GM23338 (cell line): ENCODE measurements around the gene GRID2. TPM values are rescaled to one million over a fixed set of nuclear protein-coding genes. Genes with fewer than 3 reads are reported as not detected.

ENCODE experiments used
- ATAC-seq: fragments of 200-7000 bp; cut with Tn5 transposase; 3 replicates; pipeline ENCODE4 v1.9.1; 2020
- DNase-seq: peaks from one replicate; pipeline ENCODE4 v3.0.0-alpha.2; 2015; ENCODE audit warnings: low spot score
- H2AFZ ChIP-seq: fragments of 200-600 bp; sonication (generic); 2 replicates; pipeline ENCODE4 v1.8.0; 2016; ENCODE audit warnings: antibody characterized with exemption, mild to moderate bottlenecking, moderate library complexity
- H3F3A ChIP-seq: fragments of 200-600 bp; sonication (generic); replicated peaks from 2 replicates; pipeline ENCODE4 v1.8.0; 2017; ENCODE audit warnings: antibody characterized with exemption, mixed run types, low read depth
- H3K27ac ChIP-seq: fragments of 200-600 bp; sonication (generic); 2 replicates; pipeline ENCODE4 v1.6.1; 2016; ENCODE audit warnings: low read depth
- H3K27me3 ChIP-seq: fragments of 200-600 bp; sonication (generic); 2 replicates; pipeline ENCODE4 v1.8.0; 2016; ENCODE audit warnings: mild to moderate bottlenecking, mixed run types, moderate library complexity; ENCODE audit not compliant: insufficient read depth
- H3K36me3 ChIP-seq: fragments of 200-600 bp; sonication (generic); 2 replicates; pipeline ENCODE4 v1.8.0; 2016; ENCODE audit warnings: mild to moderate bottlenecking; ENCODE audit not compliant: insufficient read depth
- H3K4me1 ChIP-seq: fragments of 200-600 bp; sonication (generic); 2 replicates; pipeline ENCODE4 v1.8.0; 2016; ENCODE audit warnings: mild to moderate bottlenecking, moderate library complexity; ENCODE audit not compliant: insufficient read depth
- H3K4me2 ChIP-seq: fragments of 200-600 bp; sonication (generic); 2 replicates; pipeline ENCODE4 v1.7.1; 2017; ENCODE audit warnings: mixed run types
- H3K4me3 ChIP-seq: fragments of 200-600 bp; sonication (generic); 2 replicates; pipeline ENCODE4 v1.6.1; 2016; ENCODE audit warnings: mixed run types
- H3K79me2 ChIP-seq: fragments of 200-600 bp; sonication (generic); replicated peaks from 2 replicates; pipeline ENCODE4 v1.8.0; 2017; ENCODE audit warnings: mild to moderate bottlenecking; ENCODE audit not compliant: insufficient read depth
- H3K9me2 ChIP-seq: fragments of 200-600 bp; sonication (generic); 2 replicates; pipeline ENCODE4 v1.8.0; 2017; ENCODE audit not compliant: insufficient read depth
- H4K20me1 ChIP-seq: fragments of 200-600 bp; sonication (generic); replicated peaks from 2 replicates; pipeline ENCODE4 v1.8.0; 2017; ENCODE audit warnings: mild to moderate bottlenecking; ENCODE audit not compliant: insufficient read depth
- H3K27ac Mint-ChIP-seq: 2 replicates; pipeline ENCODE4 v1.8.0; 2020; ENCODE audit warnings: inconsistent platforms, mild to moderate bottlenecking, moderate library complexity, mixed read lengths
- H3K27me3 Mint-ChIP-seq: 3 replicates; pipeline ENCODE4 v1.8.0; 2022; ENCODE audit warnings: low read depth, mild to moderate bottlenecking, moderate library complexity, mixed read lengths, inconsistent platforms; ENCODE audit not compliant: insufficient read depth, poor library complexity
- H3K36me3 Mint-ChIP-seq: 3 replicates; pipeline ENCODE4 v1.8.0; 2021; ENCODE audit warnings: low read depth, mild to moderate bottlenecking, inconsistent platforms, moderate library complexity, mixed read lengths
- H3K4me1 Mint-ChIP-seq: 3 replicates; pipeline ENCODE4 v1.8.0; 2020; ENCODE audit warnings: mild to moderate bottlenecking, inconsistent platforms, mixed read lengths
- H3K4me3 Mint-ChIP-seq: 3 replicates; pipeline ENCODE4 v1.8.0; 2021; ENCODE audit warnings: moderate library complexity, mild to moderate bottlenecking, inconsistent platforms, mixed read lengths
- H3K9me3 Mint-ChIP-seq: 3 replicates; pipeline ENCODE4 v1.8.0; 2020; ENCODE audit warnings: moderate library complexity, mild to moderate bottlenecking, inconsistent platforms, mixed read lengths
- CREB1 ChIP-seq: fragments of 250-450 bp; sonication (Bioruptor Pico); IDR thresholded peaks from 2 replicates; pipeline ENCODE4 v1.5.0; 2020; ENCODE audit warnings: low read depth, mild to moderate bottlenecking, moderate library complexity
- EZH2 ChIP-seq: fragments of 200-600 bp; sonication (generic); IDR thresholded peaks from one replicate; pipeline ENCODE4 v1.8.0; 2017; ENCODE audit warnings: antibody characterized with exemption, mild to moderate bottlenecking, low read depth; ENCODE audit not compliant: unreplicated experiment
- EZH2phosphoT487 ChIP-seq: fragments of 200-600 bp; sonication (generic); IDR thresholded peaks from one replicate; pipeline ENCODE4 v1.8.1; 2018; ENCODE audit warnings: antibody characterized with exemption; ENCODE audit not compliant: unreplicated experiment
- JUNB ChIP-seq: IDR thresholded peaks from one replicate; pipeline ENCODE4 v1.6.1; 2016; ENCODE audit warnings: antibody characterized with exemption; ENCODE audit not compliant: unreplicated experiment
- NANOG ChIP-seq: IDR thresholded peaks from 2 replicates; pipeline ENCODE4 v1.6.1; 2016; ENCODE audit warnings: antibody characterized with exemption, borderline replicate concordance
- POLR2AphosphoS5 ChIP-seq: IDR thresholded peaks from 2 replicates; pipeline ENCODE4 v1.6.1; 2016; ENCODE audit warnings: antibody characterized with exemption, low read depth
- STAT1 ChIP-seq: IDR thresholded peaks from one replicate; pipeline ENCODE4 v1.6.1; 2016; ENCODE audit warnings: antibody characterized with exemption; ENCODE audit not compliant: unreplicated experiment
- ZNF114 ChIP-seq: fragments of 250-450 bp; sonication (Bioruptor Pico); IDR thresholded peaks from 2 replicates; pipeline ENCODE4 v1.5.0; 2020; ENCODE audit warnings: mild to moderate bottlenecking, moderate library complexity
- ZNF331 ChIP-seq: fragments of 250-450 bp; sonication (Bioruptor Pico); IDR thresholded peaks from 2 replicates; pipeline ENCODE4 v1.5.0; 2020; ENCODE audit warnings: low read depth, mild to moderate bottlenecking, moderate library complexity
- polyA plus RNA-seq: library from polyadenylated mRNA; unstranded; fragments of >200 nt; fragmentation: Nextera tagmentation; extraction: Ambion mirVana; gene quantifications from 2 replicates; pipeline ENCODE4 v1.2.1, GENCODE V29; 2016
- total RNA-seq: library from RNA; depleted of rRNA; stranded (reverse); fragments of >200 nt; shearing (Covaris generic); gene quantifications from 2 replicates; pipeline ENCODE4 v1.2.3, GENCODE V29; 2014
- TF ChIP-seq, protein P1 (sequence below): IDR thresholded peaks from one replicate; pipeline ENCODE4 v1.6.1; 2018; ENCODE audit warnings: antibody characterized with exemption; ENCODE audit not compliant: unreplicated experiment
- TF ChIP-seq, protein P2 (sequence below): fragments of 250-450 bp; sonication (Bioruptor Pico); IDR thresholded peaks from 2 replicates; pipeline ENCODE4 v1.5.0; 2020; ENCODE audit warnings: mild to moderate bottlenecking, moderate library complexity
- TF ChIP-seq, protein P3 (sequence below), 2 experiments: fragments of 200-600 bp in 1 of 2; sonication (generic) in 1 of 2; conservative IDR thresholded peaks; 2 replicates each; pipeline versions ENCODE4 v1.5.1 to v1.6.1; 2016 to 2017; ENCODE audit warnings: antibody characterized with exemption in 2 of 2, low read depth in 2 of 2, mild to moderate bottlenecking in 2 of 2, moderate library complexity in 1 of 2
- TF ChIP-seq, protein P4 (sequence below): IDR thresholded peaks from 2 replicates; pipeline ENCODE4 v1.6.1; 2016; ENCODE audit warnings: antibody characterized with exemption

GRID2 gene
- total and polyA plus RNA-seq, 2 experiments from 2014 or later, result 19.9 to 65.4 TPM

DNA sequence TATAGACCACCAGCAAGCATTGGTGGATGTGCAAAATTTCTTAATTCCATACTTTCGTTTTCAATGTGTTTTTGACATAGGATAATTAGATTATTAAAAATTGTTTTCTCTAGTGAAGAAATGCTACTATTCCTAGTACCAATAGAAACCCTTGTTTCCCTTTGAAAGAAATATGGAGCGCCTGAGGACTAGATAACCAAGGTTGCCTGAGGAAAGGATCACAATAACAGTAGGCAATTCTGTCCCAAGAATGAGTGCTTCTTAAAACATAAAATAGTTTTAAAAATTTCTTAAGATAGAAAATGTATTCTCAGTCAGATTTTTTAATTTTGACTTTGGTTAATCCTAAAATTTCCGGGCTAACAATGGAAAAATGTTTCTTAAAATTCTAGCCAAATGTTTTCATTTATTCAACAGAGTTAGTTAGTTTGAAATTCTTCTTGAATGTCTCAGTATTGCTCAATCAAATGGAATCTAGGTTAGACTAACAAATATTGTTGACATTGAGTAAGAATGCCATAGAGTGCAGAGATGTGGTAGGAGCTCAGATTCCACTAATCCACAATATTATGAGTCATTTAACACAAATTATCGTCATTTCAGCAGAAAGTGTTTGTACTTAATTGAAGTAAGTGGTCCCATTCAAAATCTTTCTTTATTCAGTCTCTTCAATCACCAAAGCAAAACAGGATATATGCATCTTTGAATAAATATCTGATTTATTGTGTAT lies 666.0 kb downstream of the GRID2 start:
- no peak overlapping the region for H2AFZ ChIP-seq
- Mint-ChIP-seq H3K4me3 (no peak overlapping the region), H3K4me1 (no peaks in the 10 kb centered on the region), H3K36me3 (peaks cover 5% of the 10 kb centered on the region; the same call in 2 of the 3 replicates), H3K27me3 (peaks cover 7% of the 10 kb centered on the region), H3K27ac (no peak overlapping the region), H3K9me3 (no peaks in the 10 kb centered on the region; the same call in 2 of the 3 replicates)
- H3K9me2 ChIP-seq, result no peaks in the 10 kb centered on the region
- no peak overlapping the region for H3K4me3 ChIP-seq
- no peaks in the 10 kb centered on the region; the same call in 1 of the 2 replicates for H4K20me1 ChIP-seq
- H3K27me3 ChIP-seq, result no peaks in the 10 kb centered on the region
- no peaks in the 10 kb centered on the region for H3K4me1 ChIP-seq
- DNase-seq (no peak), ATAC-seq (no peak)
- no peaks in the 10 kb centered on the region for H3K79me2 ChIP-seq
- no peak overlapping the region for H3K4me2 ChIP-seq
- no peak overlapping the region for H3K27ac ChIP-seq
- H3F3A ChIP-seq, result no peaks in the 10 kb centered on the region
- TF ChIP-seq ZNF331 (CRISPR knock-in tag) (no peak), STAT1 (no peak), ZNF114 (no peak), EZH2 (no peak), EZH2phosphoT487 (no peak), CREB1 (CRISPR knock-in tag) (no peak), JUNB (no peak), NANOG (no peak), POLR2AphosphoS5 (no peak)
- TF ChIP-seq, protein P1, sequence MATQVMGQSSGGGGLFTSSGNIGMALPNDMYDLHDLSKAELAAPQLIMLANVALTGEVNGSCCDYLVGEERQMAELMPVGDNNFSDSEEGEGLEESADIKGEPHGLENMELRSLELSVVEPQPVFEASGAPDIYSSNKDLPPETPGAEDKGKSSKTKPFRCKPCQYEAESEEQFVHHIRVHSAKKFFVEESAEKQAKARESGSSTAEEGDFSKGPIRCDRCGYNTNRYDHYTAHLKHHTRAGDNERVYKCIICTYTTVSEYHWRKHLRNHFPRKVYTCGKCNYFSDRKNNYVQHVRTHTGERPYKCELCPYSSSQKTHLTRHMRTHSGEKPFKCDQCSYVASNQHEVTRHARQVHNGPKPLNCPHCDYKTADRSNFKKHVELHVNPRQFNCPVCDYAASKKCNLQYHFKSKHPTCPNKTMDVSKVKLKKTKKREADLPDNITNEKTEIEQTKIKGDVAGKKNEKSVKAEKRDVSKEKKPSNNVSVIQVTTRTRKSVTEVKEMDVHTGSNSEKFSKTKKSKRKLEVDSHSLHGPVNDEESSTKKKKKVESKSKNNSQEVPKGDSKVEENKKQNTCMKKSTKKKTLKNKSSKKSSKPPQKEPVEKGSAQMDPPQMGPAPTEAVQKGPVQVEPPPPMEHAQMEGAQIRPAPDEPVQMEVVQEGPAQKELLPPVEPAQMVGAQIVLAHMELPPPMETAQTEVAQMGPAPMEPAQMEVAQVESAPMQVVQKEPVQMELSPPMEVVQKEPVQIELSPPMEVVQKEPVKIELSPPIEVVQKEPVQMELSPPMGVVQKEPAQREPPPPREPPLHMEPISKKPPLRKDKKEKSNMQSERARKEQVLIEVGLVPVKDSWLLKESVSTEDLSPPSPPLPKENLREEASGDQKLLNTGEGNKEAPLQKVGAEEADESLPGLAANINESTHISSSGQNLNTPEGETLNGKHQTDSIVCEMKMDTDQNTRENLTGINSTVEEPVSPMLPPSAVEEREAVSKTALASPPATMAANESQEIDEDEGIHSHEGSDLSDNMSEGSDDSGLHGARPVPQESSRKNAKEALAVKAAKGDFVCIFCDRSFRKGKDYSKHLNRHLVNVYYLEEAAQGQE, result no peak
- TF ChIP-seq, protein P2, sequence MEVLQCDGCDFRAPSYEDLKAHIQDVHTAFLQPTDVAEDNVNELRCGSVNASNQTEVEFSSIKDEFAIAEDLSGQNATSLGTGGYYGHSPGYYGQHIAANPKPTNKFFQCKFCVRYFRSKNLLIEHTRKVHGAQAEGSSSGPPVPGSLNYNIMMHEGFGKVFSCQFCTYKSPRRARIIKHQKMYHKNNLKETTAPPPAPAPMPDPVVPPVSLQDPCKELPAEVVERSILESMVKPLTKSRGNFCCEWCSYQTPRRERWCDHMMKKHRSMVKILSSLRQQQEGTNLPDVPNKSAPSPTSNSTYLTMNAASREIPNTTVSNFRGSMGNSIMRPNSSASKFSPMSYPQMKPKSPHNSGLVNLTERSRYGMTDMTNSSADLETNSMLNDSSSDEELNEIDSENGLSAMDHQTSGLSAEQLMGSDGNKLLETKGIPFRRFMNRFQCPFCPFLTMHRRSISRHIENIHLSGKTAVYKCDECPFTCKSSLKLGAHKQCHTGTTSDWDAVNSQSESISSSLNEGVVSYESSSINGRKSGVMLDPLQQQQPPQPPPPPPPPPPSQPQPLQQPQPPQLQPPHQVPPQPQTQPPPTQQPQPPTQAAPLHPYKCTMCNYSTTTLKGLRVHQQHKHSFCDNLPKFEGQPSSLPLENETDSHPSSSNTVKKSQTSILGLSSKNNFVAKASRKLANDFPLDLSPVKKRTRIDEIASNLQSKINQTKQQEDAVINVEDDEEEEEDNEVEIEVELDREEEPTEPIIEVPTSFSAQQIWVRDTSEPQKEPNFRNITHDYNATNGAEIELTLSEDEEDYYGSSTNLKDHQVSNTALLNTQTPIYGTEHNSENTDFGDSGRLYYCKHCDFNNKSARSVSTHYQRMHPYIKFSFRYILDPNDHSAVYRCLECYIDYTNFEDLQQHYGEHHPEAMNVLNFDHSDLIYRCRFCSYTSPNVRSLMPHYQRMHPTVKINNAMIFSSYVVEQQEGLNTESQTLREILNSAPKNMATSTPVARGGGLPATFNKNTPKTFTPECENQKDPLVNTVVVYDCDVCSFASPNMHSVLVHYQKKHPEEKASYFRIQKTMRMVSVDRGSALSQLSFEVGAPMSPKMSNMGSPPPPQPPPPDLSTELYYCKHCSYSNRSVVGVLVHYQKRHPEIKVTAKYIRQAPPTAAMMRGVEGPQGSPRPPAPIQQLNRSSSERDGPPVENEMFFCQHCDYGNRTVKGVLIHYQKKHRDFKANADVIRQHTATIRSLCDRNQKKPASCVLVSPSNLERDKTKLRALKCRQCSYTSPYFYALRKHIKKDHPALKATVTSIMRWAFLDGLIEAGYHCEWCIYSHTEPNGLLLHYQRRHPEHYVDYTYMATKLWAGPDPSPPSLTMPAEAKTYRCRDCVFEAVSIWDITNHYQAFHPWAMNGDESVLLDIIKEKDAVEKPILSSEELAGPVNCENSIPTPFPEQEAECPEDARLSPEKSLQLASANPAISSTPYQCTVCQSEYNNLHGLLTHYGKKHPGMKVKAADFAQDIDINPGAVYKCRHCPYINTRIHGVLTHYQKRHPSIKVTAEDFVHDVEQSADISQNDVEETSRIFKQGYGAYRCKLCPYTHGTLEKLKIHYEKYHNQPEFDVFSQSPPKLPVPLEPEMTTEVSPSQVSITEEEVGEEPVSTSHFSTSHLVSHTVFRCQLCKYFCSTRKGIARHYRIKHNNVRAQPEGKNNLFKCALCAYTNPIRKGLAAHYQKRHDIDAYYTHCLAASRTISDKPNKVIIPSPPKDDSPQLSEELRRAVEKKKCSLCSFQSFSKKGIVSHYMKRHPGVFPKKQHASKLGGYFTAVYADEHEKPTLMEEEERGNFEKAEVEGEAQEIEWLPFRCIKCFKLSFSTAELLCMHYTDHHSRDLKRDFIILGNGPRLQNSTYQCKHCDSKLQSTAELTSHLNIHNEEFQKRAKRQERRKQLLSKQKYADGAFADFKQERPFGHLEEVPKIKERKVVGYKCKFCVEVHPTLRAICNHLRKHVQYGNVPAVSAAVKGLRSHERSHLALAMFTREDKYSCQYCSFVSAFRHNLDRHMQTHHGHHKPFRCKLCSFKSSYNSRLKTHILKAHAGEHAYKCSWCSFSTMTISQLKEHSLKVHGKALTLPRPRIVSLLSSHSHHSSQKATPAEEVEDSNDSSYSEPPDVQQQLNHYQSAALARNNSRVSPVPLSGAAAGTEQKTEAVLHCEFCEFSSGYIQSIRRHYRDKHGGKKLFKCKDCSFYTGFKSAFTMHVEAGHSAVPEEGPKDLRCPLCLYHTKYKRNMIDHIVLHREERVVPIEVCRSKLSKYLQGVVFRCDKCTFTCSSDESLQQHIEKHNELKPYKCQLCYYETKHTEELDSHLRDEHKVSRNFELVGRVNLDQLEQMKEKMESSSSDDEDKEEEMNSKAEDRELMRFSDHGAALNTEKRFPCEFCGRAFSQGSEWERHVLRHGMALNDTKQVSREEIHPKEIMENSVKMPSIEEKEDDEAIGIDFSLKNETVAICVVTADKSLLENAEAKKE (CRISPR knock-in tag), result no peak
- TF ChIP-seq, protein P3, sequence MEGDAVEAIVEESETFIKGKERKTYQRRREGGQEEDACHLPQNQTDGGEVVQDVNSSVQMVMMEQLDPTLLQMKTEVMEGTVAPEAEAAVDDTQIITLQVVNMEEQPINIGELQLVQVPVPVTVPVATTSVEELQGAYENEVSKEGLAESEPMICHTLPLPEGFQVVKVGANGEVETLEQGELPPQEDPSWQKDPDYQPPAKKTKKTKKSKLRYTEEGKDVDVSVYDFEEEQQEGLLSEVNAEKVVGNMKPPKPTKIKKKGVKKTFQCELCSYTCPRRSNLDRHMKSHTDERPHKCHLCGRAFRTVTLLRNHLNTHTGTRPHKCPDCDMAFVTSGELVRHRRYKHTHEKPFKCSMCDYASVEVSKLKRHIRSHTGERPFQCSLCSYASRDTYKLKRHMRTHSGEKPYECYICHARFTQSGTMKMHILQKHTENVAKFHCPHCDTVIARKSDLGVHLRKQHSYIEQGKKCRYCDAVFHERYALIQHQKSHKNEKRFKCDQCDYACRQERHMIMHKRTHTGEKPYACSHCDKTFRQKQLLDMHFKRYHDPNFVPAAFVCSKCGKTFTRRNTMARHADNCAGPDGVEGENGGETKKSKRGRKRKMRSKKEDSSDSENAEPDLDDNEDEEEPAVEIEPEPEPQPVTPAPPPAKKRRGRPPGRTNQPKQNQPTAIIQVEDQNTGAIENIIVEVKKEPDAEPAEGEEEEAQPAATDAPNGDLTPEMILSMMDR (conservative IDR thresholded peaks at IDR 0.05; ENCODE audit: low read depth in 2 of 2), result no peak
- TF ChIP-seq, protein P4, sequence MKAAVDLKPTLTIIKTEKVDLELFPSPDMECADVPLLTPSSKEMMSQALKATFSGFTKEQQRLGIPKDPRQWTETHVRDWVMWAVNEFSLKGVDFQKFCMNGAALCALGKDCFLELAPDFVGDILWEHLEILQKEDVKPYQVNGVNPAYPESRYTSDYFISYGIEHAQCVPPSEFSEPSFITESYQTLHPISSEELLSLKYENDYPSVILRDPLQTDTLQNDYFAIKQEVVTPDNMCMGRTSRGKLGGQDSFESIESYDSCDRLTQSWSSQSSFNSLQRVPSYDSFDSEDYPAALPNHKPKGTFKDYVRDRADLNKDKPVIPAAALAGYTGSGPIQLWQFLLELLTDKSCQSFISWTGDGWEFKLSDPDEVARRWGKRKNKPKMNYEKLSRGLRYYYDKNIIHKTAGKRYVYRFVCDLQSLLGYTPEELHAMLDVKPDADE, result no peak
- H3K36me3 ChIP-seq, result no peaks in the 10 kb centered on the region
